ENCODE data around the gene JMJD8.
A peak's percentile ranks its signal among the peaks of the same experiment; 100 is the strongest.

The JMJD8 gene

DNA sequence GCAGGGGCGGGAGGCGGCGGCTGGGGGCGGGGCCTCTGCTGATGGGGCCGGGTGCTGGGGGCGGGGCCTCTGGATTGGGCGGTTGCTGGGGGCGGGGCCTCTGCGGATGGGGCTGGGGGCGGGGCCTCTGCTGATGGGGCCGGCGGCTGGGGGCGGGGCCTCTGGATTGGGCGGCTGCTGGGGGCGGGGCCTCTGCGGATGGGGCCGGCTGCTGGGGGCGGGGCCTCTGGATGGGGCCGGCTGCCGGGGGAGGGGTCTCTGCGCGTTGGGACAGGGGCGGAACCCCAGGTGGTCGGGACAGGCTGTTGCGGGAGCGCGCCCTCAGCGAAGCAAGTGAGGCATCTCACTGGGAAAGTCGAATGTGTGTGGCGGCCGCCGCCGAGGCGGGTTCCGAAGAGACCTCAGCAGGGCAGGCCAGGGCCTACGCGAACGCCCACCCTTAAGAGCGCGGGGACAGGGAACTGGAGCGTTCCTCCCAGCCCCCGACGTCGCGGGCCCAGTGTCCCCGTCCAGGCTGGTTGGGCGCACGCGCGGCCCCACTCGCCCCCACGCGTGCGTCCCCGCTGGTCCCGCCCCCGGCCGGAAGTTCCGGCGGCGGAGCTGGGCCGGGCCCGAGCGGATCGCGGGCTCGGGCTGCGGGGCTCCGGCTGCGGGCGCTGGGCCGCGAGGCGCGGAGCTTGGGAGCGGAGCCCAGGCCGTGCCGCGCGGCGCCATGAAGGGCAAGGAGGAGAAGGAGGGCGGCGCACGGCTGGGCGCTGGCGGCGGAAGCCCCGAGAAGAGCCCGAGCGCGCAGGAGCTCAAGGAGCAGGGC, 4.1 kb downstream of the JMJD8 start, which contains the start of gene STUB1:
STUB1 (plus strand) TSS at position 597 of the 811 bp plus-strand sequence; CDS start at position 713, 116 bp downstream.
- TF ChIP-seq ZFX (IDR thresholded peaks at IDR 0.05; ENCODE audit: borderline replicate concordance) = no peak
- TF ChIP-seq, protein P1, sequence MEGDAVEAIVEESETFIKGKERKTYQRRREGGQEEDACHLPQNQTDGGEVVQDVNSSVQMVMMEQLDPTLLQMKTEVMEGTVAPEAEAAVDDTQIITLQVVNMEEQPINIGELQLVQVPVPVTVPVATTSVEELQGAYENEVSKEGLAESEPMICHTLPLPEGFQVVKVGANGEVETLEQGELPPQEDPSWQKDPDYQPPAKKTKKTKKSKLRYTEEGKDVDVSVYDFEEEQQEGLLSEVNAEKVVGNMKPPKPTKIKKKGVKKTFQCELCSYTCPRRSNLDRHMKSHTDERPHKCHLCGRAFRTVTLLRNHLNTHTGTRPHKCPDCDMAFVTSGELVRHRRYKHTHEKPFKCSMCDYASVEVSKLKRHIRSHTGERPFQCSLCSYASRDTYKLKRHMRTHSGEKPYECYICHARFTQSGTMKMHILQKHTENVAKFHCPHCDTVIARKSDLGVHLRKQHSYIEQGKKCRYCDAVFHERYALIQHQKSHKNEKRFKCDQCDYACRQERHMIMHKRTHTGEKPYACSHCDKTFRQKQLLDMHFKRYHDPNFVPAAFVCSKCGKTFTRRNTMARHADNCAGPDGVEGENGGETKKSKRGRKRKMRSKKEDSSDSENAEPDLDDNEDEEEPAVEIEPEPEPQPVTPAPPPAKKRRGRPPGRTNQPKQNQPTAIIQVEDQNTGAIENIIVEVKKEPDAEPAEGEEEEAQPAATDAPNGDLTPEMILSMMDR (IDR thresholded peaks at IDR 0.05) = no peak
- H3K27ac ChIP-seq = peak within 1 kb of the TSS; percentile 98

DNA sequence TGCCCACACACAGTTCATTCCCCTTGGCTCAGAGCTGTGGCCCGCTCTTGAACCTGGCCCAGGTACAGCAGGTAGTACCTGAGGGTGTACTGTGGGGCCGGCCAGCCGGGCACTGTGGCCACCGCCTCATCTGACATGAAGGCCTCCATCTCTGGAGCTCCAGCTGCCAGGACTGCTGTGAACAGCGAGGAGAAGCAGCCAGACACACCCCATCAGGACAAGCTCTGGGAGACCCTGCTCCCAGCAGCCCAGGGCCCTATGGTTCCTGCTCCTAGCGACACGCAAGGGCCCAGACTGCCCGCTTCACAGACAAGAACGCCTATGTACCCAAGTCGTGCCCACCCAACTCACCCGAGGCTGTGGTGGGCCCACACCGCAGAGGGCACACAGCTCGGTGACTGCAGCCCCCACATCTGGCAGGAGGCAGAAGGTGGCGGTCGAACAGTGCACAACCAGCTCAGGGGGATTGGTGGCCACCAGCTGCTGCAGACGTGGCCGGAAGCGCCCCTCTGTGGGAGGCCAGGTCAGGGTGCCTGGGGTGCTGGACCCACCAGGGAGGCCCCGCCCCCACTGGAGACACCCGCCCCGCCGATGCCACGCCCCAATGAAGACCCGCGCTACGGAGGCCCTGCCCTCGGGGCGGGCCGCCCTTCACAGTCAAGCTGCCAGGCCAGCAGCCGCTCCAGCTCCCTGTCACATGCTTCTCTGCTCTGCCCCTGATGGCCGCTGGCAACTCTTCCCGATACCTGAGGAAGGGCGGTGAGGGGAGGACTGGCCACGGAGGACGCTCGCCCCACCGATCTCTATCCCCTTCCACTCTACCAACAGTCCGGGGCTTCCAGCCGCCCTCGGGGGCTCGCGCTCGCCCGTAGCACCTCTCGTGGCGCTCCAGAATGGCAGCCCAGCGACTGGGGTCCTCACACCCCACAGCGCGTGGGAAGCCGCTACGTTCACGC, 5.0 kb downstream of the JMJD8 start:
- no peak for TF ChIP-seq ZFX (IDR thresholded peaks at IDR 0.05; ENCODE audit: borderline replicate concordance)
- TF ChIP-seq, protein P1 (IDR thresholded peaks at IDR 0.05) = no peak
- peak overlapping the region; percentile 98 for H3K27ac ChIP-seq

DNA sequence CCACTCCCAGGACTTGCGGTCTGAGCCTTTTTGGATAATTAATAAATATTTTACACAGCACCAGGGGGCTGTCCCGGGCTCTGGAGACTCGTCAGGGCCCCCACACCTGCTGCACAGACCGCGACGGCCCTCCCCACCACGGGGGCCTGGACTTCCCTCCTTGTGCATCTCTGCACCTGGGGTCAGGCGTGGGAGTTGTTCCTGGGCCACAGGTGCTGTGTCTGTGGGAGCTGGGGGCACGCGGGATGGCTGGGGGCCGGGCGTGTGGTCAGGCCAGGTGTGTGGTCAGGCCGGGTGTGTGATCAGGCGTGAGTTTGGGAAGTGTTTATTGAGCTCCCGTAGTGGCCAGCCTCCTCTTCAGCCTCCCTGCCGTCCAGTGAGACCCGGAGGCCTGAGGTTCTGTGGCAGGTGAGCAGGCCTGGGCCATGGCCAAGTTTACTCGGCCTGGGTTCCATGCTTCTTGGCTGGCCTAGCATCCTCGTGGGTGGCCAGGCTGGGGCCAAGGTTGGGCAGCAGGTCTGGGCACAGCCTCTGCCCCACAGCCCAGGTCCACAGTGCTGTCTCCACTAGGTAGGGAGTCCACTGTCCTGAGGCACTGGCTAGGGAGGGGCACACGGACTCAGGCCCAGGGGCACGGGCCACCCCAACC, 5.8 kb downstream of the JMJD8 start:
- peak overlapping the region; percentile 98 for H3K27ac ChIP-seq
- TF ChIP-seq, protein P1 (IDR thresholded peaks at IDR 0.05) = no peak
- no peak for TF ChIP-seq ZFX (IDR thresholded peaks at IDR 0.05; ENCODE audit: borderline replicate concordance)

DNA sequence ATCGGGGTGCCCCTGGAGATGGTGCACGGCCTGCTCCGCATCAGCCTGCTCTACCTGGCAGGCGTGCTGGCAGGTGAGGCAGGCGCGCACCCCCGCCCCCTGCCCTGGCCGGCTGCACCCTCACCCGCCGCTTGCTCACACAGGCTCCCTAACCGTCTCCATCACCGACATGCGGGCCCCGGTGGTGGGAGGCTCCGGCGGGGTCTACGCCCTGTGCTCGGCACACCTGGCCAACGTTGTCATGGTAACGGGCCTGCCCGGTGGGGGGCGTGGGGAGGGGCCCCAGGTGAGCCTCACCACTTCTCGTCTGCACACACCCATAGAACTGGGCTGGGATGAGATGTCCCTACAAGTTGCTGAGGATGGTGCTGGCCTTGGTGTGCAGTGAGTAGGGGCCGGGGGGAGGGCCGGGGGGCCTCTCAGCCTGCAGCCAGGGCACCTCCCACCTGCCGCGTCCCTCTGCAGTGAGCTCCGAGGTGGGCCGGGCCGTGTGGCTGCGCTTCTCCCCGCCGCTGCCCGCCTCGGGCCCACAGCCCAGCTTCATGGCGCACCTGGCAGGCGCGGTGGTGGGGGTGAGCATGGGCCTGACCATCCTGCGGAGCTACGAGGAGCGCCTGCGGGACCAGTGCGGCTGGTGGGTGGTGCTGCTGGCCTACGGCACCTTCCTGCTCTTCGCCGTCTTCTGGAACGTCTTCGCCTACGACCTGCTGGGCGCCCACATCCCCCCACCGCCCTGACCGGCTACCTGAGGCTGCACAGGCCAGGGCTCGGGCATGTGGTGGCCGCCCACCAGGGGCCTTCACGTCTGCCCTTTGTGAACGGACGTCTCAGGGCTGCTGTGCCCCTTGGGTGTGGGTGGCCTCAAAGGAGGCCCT, 6.6 kb downstream of the JMJD8 start:
- peak overlapping the region; percentile 98 for H3K27ac ChIP-seq
- TF ChIP-seq, protein P1 (IDR thresholded peaks at IDR 0.05) = no peak
- TF ChIP-seq ZFX (IDR thresholded peaks at IDR 0.05; ENCODE audit: borderline replicate concordance) = no peak

DNA sequence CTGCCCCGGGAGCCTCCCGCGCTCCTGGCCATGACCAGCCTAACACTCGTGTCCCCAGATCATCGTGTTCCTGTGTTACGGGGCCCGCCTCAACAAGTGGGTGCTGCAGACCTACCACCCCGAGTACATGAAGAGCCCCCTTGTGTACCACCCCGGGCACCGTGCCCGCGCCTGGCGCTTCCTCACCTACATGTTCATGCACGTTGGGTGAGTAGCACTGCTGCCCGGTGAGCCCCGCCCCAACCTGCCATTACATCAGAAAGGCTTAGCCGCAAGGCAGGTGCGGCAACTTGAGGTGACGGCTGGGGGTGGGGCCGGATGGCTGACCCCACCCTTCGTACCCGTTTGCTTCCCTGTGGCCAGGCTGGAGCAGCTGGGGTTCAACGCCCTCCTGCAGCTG, 7.2 kb downstream of the JMJD8 start:
- no peak for TF ChIP-seq ZFX (IDR thresholded peaks at IDR 0.05; ENCODE audit: borderline replicate concordance)
- TF ChIP-seq, protein P1 (IDR thresholded peaks at IDR 0.05) = no peak

DNA sequence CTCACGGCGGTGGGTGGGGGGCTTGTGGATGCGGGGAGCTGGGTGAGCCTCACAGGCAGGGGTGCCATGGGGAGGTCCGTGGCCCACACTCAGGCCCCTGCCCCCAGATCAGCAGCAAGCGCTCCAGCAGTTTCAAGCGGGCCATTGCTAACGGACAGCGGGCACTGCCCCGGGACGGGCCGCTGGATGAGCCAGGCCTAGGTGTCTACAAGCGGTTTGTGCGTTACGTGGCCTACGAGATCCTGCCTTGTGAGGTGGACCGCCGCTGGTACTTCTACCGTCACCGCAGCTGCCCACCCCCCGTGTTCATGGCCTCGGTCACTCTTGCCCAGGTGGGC, 7.6 kb downstream of the JMJD8 start:
- peak overlapping the region; percentile 82 for H3K27ac ChIP-seq
- TF ChIP-seq, protein P1 (IDR thresholded peaks at IDR 0.05) = no peak
- TF ChIP-seq ZFX (IDR thresholded peaks at IDR 0.05; ENCODE audit: borderline replicate concordance) = no peak

More for the DNA sequence above, 7.2 kb downstream of the JMJD8 start:
- peak overlapping the region; percentile 98; the same call in 1 of the 2 replicates for H3K27ac ChIP-seq
